ENCODE measurements around the gene TEX10.

TEX10 gene

DNA sequence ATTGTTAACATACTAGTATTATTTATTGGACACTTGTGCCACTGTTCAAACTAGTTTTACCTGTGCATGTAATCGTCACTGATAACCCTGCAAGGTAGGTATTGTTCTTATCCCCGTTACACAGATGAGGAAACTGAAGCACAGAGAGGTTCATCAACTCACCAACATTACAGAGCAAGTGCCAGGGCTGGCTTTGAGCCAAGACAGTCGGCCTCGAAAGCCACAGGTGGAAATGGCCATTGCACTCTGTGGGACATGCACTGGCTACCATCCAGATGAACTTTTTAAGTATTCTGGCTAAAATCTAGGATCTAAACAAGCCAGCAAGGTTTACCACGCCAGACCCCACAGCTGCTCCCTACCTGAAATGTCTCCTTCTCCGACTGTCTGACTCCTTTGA, 57.9 kb downstream of the TEX10 start:
- Histone ChIP-seq H3K27me3 (ENCODE audit: control insufficient read depth, insufficient read depth, low read length) (no peaks in the 10 kb centered on the region), H3K4me1 (ENCODE audit: control insufficient read depth, insufficient read depth, low read length) (no peaks in the 10 kb centered on the region), H3K27ac (ENCODE audit: low read depth, low read length) (no peak overlapping the region), H3K36me3 (ENCODE audit: control insufficient read depth, insufficient read depth, low read length) (peaks cover 11% of the 10 kb centered on the region), H3K9ac (ENCODE audit: low read length) (no peak overlapping the region), H3K4me3 (ENCODE audit: low read length) (no peak overlapping the region)

DNA sequence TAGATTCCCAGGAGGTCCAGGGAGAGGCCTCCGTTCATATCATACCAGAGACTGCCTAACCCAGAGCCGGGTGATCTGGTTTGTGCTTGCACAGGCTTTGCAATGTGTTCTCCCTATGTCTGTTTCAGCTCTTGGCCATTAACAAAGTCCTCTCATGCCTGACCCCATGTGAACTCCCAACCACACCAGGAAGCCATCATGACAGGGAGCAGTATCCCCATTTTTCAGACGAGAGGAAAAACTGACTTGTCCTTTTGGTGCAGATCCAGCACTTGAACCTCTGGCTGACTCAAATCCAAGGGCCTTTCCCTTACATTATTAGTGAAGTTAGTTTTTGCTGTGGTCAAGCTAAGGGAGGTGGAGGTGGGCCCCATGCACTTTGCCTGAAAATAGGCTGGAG, 58.4 kb downstream of the TEX10 start:
- H3K36me3 ChIP-seq (ENCODE audit: control insufficient read depth, insufficient read depth, low read length): peaks cover 11% of the 10 kb centered on the region
- no peaks in the 10 kb centered on the region for H3K27me3 ChIP-seq (ENCODE audit: control insufficient read depth, insufficient read depth, low read length)
- H3K27ac ChIP-seq (ENCODE audit: low read depth, low read length): no peak overlapping the region
- no peak overlapping the region for H3K4me3 ChIP-seq (ENCODE audit: low read length)
- no peak overlapping the region for H3K9ac ChIP-seq (ENCODE audit: low read length)
- H3K4me1 ChIP-seq (ENCODE audit: control insufficient read depth, insufficient read depth, low read length): no peaks in the 10 kb centered on the region

DNA sequence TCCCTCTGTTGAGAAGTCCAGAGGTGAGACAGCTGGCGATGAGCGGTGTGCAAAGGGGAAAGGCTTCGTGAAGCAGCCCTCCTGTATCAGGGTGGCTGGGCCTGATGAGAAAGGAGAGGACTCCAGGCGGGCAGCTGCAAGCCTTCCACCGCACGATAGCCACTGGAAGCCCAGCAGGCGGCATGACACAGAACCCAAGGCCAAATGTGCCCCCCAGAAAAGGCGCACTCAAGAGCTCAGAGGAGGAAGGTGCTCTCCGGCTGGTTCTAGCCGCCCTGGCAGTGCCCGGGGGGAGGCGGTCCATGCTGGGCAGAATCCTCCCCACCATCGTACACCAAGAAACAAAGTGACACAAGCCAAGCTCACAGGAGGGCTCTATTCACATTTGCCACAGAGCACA, 60.3 kb downstream of the TEX10 start:
- peaks cover 11% of the 10 kb centered on the region for H3K36me3 ChIP-seq (ENCODE audit: control insufficient read depth, insufficient read depth, low read length)
- H3K9ac ChIP-seq (ENCODE audit: low read length): no peak overlapping the region
- H3K4me3 ChIP-seq (ENCODE audit: low read length): no peak overlapping the region
- H3K27me3 ChIP-seq (ENCODE audit: control insufficient read depth, insufficient read depth, low read length): no peaks in the 10 kb centered on the region
- no peak overlapping the region for H3K27ac ChIP-seq (ENCODE audit: low read depth, low read length)
- no peaks in the 10 kb centered on the region for H3K4me1 ChIP-seq (ENCODE audit: control insufficient read depth, insufficient read depth, low read length)

DNA sequence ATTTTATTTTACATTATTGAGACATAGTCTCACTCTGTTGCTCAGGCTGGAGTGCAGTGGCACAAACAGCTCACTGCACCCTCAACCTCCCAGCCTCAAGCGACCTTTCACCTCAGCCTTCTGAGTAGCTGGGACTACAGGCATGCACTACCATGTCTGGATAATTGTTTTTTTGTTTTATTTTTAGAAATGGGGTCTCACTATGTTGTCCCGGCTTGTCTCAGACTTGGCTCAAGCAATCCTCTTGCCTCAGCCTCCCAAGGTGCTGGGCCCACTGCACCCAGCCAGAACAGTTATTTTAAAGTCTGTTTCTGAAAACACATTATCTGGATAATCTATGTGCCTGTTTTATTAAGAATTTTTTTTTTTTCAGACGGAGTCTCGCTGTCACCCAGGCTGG, 62.0 kb downstream of the TEX10 start:
- Histone ChIP-seq H3K4me3 (ENCODE audit: low read length) (no peak overlapping the region), H3K27me3 (ENCODE audit: control insufficient read depth, insufficient read depth, low read length) (no peaks in the 10 kb centered on the region), H3K27ac (ENCODE audit: low read depth, low read length) (no peak overlapping the region), H3K9ac (ENCODE audit: low read length) (no peak overlapping the region), H3K36me3 (ENCODE audit: control insufficient read depth, insufficient read depth, low read length) (peaks cover 10% of the 10 kb centered on the region), H3K4me1 (ENCODE audit: control insufficient read depth, insufficient read depth, low read length) (no peaks in the 10 kb centered on the region)

DNA sequence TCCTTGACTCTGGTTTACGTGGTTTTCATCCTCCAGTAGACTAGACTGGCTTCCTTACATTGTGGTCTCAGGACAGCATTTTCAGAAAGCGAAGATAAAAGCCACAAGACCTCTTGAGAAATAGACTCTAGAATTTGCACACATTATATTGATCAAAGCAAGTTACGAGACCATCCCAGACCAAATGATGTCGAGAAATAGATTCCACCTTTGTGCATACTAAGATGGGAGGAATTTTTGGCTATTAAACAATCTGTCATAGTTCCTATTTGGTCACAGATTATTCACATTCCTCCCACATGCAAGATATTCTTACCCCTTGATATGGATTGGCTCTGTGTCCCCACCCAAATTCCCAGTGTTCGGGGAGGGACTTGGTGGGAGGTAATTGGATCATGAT, 65.6 kb downstream of the TEX10 start:
- Histone ChIP-seq H3K9ac (ENCODE audit: low read length) (no peak overlapping the region), H3K27me3 (ENCODE audit: control insufficient read depth, insufficient read depth, low read length) (no peaks in the 10 kb centered on the region), H3K36me3 (ENCODE audit: control insufficient read depth, insufficient read depth, low read length) (peaks cover 9% of the 10 kb centered on the region), H3K27ac (ENCODE audit: low read depth, low read length) (no peak overlapping the region), H3K4me3 (ENCODE audit: low read length) (no peak overlapping the region), H3K4me1 (ENCODE audit: control insufficient read depth, insufficient read depth, low read length) (no peaks in the 10 kb centered on the region)

DNA sequence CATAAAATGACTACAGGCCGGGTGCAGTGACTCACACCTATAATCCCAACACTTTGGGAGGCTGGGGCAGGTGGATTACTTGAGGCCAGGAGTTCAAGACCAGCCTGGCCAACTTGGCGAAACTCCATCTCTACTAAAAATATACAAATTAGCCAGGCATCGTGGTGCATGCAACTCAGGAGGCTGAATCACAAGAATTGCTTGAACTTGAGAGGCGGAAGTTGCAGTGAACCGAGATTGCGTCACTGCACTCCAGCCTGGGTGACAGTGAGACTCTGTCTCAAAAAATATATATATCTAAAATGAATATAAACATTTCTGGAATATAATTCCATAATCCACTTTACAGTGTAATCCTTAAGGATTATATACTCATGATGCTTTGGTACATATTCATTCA, 66.5 kb downstream of the TEX10 start:
- H3K27ac ChIP-seq (ENCODE audit: low read depth, low read length): no peak overlapping the region
- no peaks in the 10 kb centered on the region for H3K4me1 ChIP-seq (ENCODE audit: control insufficient read depth, insufficient read depth, low read length)
- no peak overlapping the region for H3K9ac ChIP-seq (ENCODE audit: low read length)
- peaks cover 8% of the 10 kb centered on the region for H3K36me3 ChIP-seq (ENCODE audit: control insufficient read depth, insufficient read depth, low read length)
- H3K27me3 ChIP-seq (ENCODE audit: control insufficient read depth, insufficient read depth, low read length): no peaks in the 10 kb centered on the region
- no peak overlapping the region for H3K4me3 ChIP-seq (ENCODE audit: low read length)

DNA sequence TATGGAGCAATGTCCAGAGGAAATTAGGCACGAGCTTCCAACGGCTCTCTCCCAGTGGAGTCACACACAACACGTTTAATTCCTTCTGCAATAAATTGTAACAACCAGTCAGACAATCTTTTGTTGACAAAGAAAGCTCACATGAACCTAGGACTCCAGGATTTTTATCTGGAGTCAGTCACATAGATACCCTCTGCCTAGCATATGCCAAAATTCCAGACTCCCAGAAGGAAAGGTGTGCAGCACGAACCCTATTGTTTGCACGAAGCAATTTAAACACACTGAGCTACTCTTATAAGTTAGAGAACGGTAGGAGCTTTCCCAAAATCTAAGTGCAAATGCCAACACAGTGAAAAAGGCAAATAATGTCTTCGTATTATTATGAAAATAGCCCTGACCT, 67.1 kb downstream of the TEX10 start:
- no peak overlapping the region for H3K9ac ChIP-seq (ENCODE audit: low read length)
- H3K4me3 ChIP-seq (ENCODE audit: low read length): no peak overlapping the region
- H3K36me3 ChIP-seq (ENCODE audit: control insufficient read depth, insufficient read depth, low read length): peaks cover 8% of the 10 kb centered on the region
- no peaks in the 10 kb centered on the region for H3K27me3 ChIP-seq (ENCODE audit: control insufficient read depth, insufficient read depth, low read length)
- no peak overlapping the region for H3K27ac ChIP-seq (ENCODE audit: low read depth, low read length)
- H3K4me1 ChIP-seq (ENCODE audit: control insufficient read depth, insufficient read depth, low read length): no peaks in the 10 kb centered on the region

DNA sequence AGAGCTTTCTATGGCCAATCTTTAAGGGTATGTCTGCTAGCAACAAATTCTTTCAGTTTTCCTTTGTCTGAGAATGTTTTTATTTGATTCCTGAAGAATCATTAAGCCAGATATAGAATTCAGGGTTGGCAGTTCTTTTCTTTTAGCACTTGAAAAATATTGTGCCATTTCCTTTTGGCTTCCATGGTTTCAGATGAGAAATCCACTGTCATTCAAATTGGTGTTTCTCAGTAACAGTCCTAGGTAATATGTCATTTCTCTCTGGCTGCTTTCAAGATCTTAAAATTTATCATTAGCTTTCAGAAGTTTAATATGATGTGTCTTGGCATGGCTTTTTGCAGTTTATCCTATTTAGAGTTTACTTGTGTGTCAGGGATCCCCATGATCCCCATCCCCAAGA, 67.7 kb downstream of the TEX10 start:
- no peak overlapping the region for H3K27ac ChIP-seq (ENCODE audit: low read depth, low read length)
- H3K27me3 ChIP-seq (ENCODE audit: control insufficient read depth, insufficient read depth, low read length): no peaks in the 10 kb centered on the region
- H3K9ac ChIP-seq (ENCODE audit: low read length): no peak overlapping the region
- no peak overlapping the region for H3K4me3 ChIP-seq (ENCODE audit: low read length)
- H3K4me1 ChIP-seq (ENCODE audit: control insufficient read depth, insufficient read depth, low read length): no peaks in the 10 kb centered on the region
- H3K36me3 ChIP-seq (ENCODE audit: control insufficient read depth, insufficient read depth, low read length): peaks cover 8% of the 10 kb centered on the region

DNA sequence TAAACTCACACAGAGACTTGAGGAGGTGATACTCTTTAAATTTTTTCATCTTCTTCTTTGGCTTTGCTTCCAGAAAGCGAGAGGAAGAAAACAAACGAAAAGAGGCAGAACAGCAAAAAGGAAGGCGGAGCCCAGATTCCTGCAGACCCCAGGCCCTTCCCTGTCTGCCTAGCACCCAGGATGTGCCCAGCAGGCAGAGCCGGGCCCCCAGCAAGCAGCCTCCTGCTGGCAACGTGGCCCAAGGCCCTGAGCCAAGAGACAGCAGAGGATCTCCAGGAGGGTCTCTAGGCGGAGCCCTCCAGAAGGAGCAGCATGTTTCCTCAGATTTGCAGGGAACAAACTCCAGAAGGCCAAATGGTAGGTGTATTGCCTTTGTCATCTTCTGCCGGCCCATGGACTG, 68.5 kb downstream of the TEX10 start:
- no peak overlapping the region for H3K27ac ChIP-seq (ENCODE audit: low read depth, low read length)
- peaks cover 8% of the 10 kb centered on the region for H3K36me3 ChIP-seq (ENCODE audit: control insufficient read depth, insufficient read depth, low read length)
- H3K4me1 ChIP-seq (ENCODE audit: control insufficient read depth, insufficient read depth, low read length): no peaks in the 10 kb centered on the region
- no peaks in the 10 kb centered on the region for H3K27me3 ChIP-seq (ENCODE audit: control insufficient read depth, insufficient read depth, low read length)
- H3K9ac ChIP-seq (ENCODE audit: low read length): no peak overlapping the region
- H3K4me3 ChIP-seq (ENCODE audit: low read length): no peak overlapping the region

DNA sequence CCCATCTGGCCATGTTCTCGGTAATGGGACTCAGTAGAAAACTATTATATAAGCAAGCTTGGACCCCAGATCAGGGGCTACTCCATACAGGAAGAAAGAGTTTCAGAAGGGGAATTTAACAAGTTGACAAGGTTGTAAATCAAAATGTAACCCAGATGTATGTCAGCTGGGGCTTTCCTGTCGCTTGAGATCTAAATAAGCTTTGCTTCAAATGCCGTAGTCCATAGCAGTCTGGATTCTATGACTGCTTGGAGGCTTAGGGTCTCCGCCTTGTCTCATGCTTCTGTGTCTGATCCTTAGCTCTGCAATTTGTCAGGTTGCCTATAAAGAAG, 70.4 kb downstream of the TEX10 start:
- Histone ChIP-seq H3K4me1 (ENCODE audit: control insufficient read depth, insufficient read depth, low read length) (no peaks in the 10 kb centered on the region), H3K4me3 (ENCODE audit: low read length) (no peak overlapping the region), H3K9ac (ENCODE audit: low read length) (no peak overlapping the region), H3K27ac (ENCODE audit: low read depth, low read length) (no peak overlapping the region), H3K27me3 (ENCODE audit: control insufficient read depth, insufficient read depth, low read length) (no peaks in the 10 kb centered on the region), H3K36me3 (ENCODE audit: control insufficient read depth, insufficient read depth, low read length) (peaks cover 8% of the 10 kb centered on the region)

DNA sequence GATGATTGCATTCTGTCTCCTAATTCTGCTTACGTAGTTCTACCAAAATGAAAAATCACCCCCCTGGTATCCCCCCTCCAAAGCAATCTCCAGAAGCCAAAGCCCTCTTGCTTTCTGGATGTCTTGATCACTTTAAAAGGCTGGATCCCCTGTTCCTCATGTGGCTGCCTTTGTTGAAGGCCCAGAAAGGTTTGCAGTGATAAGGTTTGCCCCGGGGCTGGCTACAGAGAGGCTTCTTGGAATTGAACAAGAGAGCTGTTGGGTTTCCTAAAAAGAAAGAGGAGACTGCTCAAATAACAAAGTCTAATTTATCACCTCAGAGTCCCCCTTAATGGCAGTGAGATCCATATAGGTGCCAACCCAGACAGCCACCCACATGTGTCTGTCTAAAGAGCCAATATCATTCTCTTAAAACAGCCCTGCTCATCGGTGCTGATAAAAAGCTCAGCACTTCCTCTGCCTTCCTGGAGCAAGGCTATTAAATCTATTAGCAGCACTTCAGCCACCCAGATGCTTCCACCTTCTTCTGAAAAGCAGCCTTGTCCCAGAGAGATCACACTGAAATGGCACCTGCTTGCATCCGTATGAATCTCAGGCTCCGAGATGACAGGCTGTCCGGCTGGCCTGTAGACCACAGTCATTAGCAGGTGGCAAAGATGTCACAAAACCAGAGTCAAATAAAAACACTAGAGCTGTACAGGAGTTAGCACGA, 70.9 kb downstream of the TEX10 start:
- Histone ChIP-seq H3K4me1 (ENCODE audit: control insufficient read depth, insufficient read depth, low read length) (no peaks in the 10 kb centered on the region), H3K36me3 (ENCODE audit: control insufficient read depth, insufficient read depth, low read length) (peaks cover 8% of the 10 kb centered on the region), H3K9ac (ENCODE audit: low read length) (no peak overlapping the region), H3K4me3 (ENCODE audit: low read length) (no peak overlapping the region), H3K27me3 (ENCODE audit: control insufficient read depth, insufficient read depth, low read length) (no peaks in the 10 kb centered on the region), H3K27ac (ENCODE audit: low read depth, low read length) (no peak overlapping the region)

DNA sequence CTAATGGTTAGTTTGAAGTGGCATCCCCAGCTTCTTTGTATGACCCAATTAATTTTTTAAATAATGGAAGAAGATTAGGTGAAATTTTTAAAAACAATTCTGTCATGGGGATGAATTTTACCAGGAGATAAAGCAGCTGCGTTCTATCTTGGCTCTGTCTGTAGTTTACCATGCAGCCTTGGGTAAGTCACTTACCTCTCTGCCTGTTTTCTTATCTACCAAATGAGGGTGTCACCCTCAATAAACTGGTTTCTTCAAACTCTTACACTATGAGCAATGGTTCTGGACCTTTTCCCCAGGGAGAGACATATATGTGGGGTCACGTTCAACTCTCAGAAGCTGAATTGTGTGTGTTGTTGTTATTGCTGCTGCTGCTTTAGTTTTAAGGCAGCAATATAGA, 71.7 kb downstream of the TEX10 start:
- Histone ChIP-seq H3K9ac (ENCODE audit: low read length) (no peak overlapping the region), H3K27me3 (ENCODE audit: control insufficient read depth, insufficient read depth, low read length) (no peaks in the 10 kb centered on the region), H3K36me3 (ENCODE audit: control insufficient read depth, insufficient read depth, low read length) (peaks cover 10% of the 10 kb centered on the region), H3K4me1 (ENCODE audit: control insufficient read depth, insufficient read depth, low read length) (no peaks in the 10 kb centered on the region), H3K4me3 (ENCODE audit: low read length) (no peak overlapping the region), H3K27ac (ENCODE audit: low read depth, low read length) (no peak overlapping the region)

DNA sequence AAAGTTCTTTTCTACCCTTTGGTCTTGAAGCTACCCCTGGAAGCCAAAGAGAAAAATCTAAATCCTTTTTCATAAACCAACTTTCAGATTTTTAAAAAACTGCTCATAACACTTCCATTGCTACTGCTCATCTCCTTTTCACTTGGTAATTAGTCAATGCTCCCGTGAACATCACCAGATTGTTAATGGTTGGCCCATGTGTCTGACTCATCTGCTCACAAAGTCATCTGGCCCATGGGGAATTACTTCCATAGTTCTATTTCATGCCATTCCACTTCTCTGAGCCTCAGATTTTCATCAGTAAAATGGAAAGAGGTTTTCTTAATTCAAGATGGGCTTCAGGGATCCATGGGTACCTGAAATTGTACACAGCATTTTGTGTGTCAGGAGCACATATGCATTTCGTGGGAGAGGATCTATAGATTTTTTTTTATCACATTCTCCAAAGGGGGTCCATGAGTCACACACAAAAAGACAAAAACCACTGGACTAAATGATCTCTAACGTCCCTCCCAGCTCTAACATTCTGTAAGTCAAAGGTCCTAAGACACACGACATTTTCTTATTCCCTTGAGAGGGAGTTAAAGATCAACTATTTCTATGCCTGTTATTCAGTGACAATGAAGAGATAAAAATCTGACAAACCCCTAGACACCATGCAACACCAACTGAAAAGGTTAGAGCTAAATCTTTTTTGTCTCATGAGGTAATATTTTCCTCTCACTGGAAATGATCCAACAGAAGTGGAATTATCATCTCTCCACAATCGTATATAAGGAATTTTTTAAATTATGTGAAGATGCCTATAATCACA, 75.4 kb downstream of the TEX10 start:
- Histone ChIP-seq H3K4me1 (ENCODE audit: control insufficient read depth, insufficient read depth, low read length) (no peaks in the 10 kb centered on the region), H3K27me3 (ENCODE audit: control insufficient read depth, insufficient read depth, low read length) (no peaks in the 10 kb centered on the region), H3K4me3 (ENCODE audit: low read length) (no peak overlapping the region), H3K27ac (ENCODE audit: low read depth, low read length) (no peak overlapping the region), H3K9ac (ENCODE audit: low read length) (no peak overlapping the region), H3K36me3 (ENCODE audit: control insufficient read depth, insufficient read depth, low read length) (peaks cover 7% of the 10 kb centered on the region)

All from rectal smooth muscle tissue (tissue), 1 donor.